Stimulated activated naive CD8-positive, alpha-beta T cell treated with anti-CD3 and anti-CD28 coated beads, Interleukin-15, Interleukin-2, amounts not matched to agents 100 ng/mL and 50 ng/mL, for 24 hours (primary cell): Measurements from ENCODE around the gene PACRGL.
A peak's percentile ranks its signal among the peaks of the same experiment; 100 is the strongest.
"Not testable (repeated sequence)": the region's sequence is repeated elsewhere in the genome, so short reads cannot be mapped to it uniquely, and the experiment has no call there.

Experiments
- H3K27ac Mint-ChIP-seq: one replicate; pipeline ENCODE4 v1.8.0; 2021; ENCODE audit warnings: mild to moderate bottlenecking, mixed read lengths
- H3K27me3 Mint-ChIP-seq: one replicate; pipeline ENCODE4 v1.8.0; 2021; ENCODE audit warnings: mixed read lengths
- H3K36me3 Mint-ChIP-seq: one replicate; pipeline ENCODE4 v1.8.0; 2021; ENCODE audit warnings: low read depth, mixed read lengths
- H3K4me1 Mint-ChIP-seq: one replicate; pipeline ENCODE4 v1.8.0; 2021; ENCODE audit warnings: low read depth, mixed read lengths
- H3K4me3 Mint-ChIP-seq: one replicate; pipeline ENCODE4 v1.8.0; 2021; ENCODE audit warnings: mild to moderate bottlenecking, mixed read lengths
- H3K9me3 Mint-ChIP-seq: one replicate; pipeline ENCODE4 v1.8.0; 2021; ENCODE audit warnings: mixed read lengths

The PACRGL gene

GRCh38 chr4:20684852-20685763 lies 15.2 kb upstream of the PACRGL start:
- Mint-ChIP-seq H3K36me3 (no peaks in the 10 kb centered on the region), H3K4me3 (no peak overlapping the region), H3K9me3 (no peaks in the 10 kb centered on the region), H3K27ac (no peak overlapping the region), H3K4me1 (no peaks in the 10 kb centered on the region), H3K27me3 (peaks cover 21% of the 10 kb centered on the region)

- Mint-ChIP-seq H3K36me3 (no peaks in the 10 kb centered on the region), H3K4me3 (no peak overlapping the region), H3K27ac (no peak overlapping the region), H3K9me3 (no peaks in the 10 kb centered on the region), H3K4me1 (no peaks in the 10 kb centered on the region), H3K27me3 (peaks cover 14% of the 10 kb centered on the region)
These were observed 12.4 kb upstream of the PACRGL start for GRCh38 chr4:20687864-20688263.

- H3K4me1 Mint-ChIP-seq, result peaks cover 18% of the 10 kb centered on the region
- no peaks in the 10 kb centered on the region for H3K36me3 Mint-ChIP-seq
- no peaks in the 10 kb centered on the region for H3K9me3 Mint-ChIP-seq
- H3K27ac Mint-ChIP-seq, result no peak overlapping the region
- peaks cover 17% of the 10 kb centered on the region for H3K27me3 Mint-ChIP-seq
- H3K4me3 Mint-ChIP-seq, result no peak overlapping the region
These were observed 3.4 kb upstream of the PACRGL start for GRCh38 chr4:20696815-20697214.

- H3K36me3 Mint-ChIP-seq, result no peaks in the 10 kb centered on the region
- no peak overlapping the region for H3K4me3 Mint-ChIP-seq
- no peaks in the 10 kb centered on the region for H3K9me3 Mint-ChIP-seq
- peaks cover 17% of the 10 kb centered on the region for H3K27me3 Mint-ChIP-seq
- peaks cover 32% of the 10 kb centered on the region for H3K4me1 Mint-ChIP-seq
- no peak overlapping the region for H3K27ac Mint-ChIP-seq
These were observed 1.9 kb upstream of the PACRGL start for GRCh38 chr4:20698382-20698781.

GRCh38 chr4:20698820-20699219 lies 1.4 kb upstream of the PACRGL start:
- Mint-ChIP-seq H3K4me1 (peaks cover 32% of the 10 kb centered on the region), H3K36me3 (no peaks in the 10 kb centered on the region), H3K27ac (no peak overlapping the region), H3K4me3 (peak overlapping the region; percentile 48), H3K27me3 (peaks cover 16% of the 10 kb centered on the region), H3K9me3 (no peaks in the 10 kb centered on the region)

- H3K4me1 Mint-ChIP-seq, result no peaks in the 10 kb centered on the region
- no peak overlapping the region for H3K27ac Mint-ChIP-seq
- peaks cover 5% of the 10 kb centered on the region for H3K9me3 Mint-ChIP-seq
- no peaks in the 10 kb centered on the region for H3K27me3 Mint-ChIP-seq
- no peak overlapping the region for H3K4me3 Mint-ChIP-seq
- peaks cover 40% of the 10 kb centered on the region for H3K36me3 Mint-ChIP-seq
These were observed 11.1 kb downstream of the PACRGL start for GRCh38 chr4:20711335-20711734.

GRCh38 chr4:20723019-20723418 lies 22.8 kb downstream of the PACRGL start:
- peaks cover 83% of the 10 kb centered on the region for H3K36me3 Mint-ChIP-seq
- H3K4me3 Mint-ChIP-seq, result no peak overlapping the region
- no peaks in the 10 kb centered on the region for H3K27me3 Mint-ChIP-seq
- H3K9me3 Mint-ChIP-seq, result peaks cover 14% of the 10 kb centered on the region
- H3K4me1 Mint-ChIP-seq, result no peaks in the 10 kb centered on the region
- H3K27ac Mint-ChIP-seq, result no peak overlapping the region

GRCh38 chr4:20723463-20723862 lies 23.2 kb downstream of the PACRGL start:
- H3K27ac Mint-ChIP-seq, result no peak overlapping the region
- H3K9me3 Mint-ChIP-seq, result peaks cover 14% of the 10 kb centered on the region
- H3K4me1 Mint-ChIP-seq, result no peaks in the 10 kb centered on the region
- no peaks in the 10 kb centered on the region for H3K27me3 Mint-ChIP-seq
- H3K4me3 Mint-ChIP-seq, result no peak overlapping the region
- peaks cover 78% of the 10 kb centered on the region for H3K36me3 Mint-ChIP-seq

GRCh38 chr4:20724915-20725314 lies 24.7 kb downstream of the PACRGL start:
- Mint-ChIP-seq H3K4me3 (no peak overlapping the region), H3K4me1 (no peaks in the 10 kb centered on the region), H3K27ac (no peak overlapping the region), H3K36me3 (peaks cover 75% of the 10 kb centered on the region), H3K9me3 (peaks cover 9% of the 10 kb centered on the region), H3K27me3 (no peaks in the 10 kb centered on the region)

- Mint-ChIP-seq H3K27ac (no peak overlapping the region), H3K27me3 (no peaks in the 10 kb centered on the region), H3K9me3 (peaks cover 36% of the 10 kb centered on the region), H3K4me3 (no peak overlapping the region), H3K36me3 (peaks cover 79% of the 10 kb centered on the region), H3K4me1 (no peaks in the 10 kb centered on the region)
These were observed 35.7 kb downstream of the PACRGL start for GRCh38 chr4:20735931-20736330.

- H3K4me3 Mint-ChIP-seq, H3K27ac Mint-ChIP-seq, H3K27me3 Mint-ChIP-seq, H3K4me1 Mint-ChIP-seq: not testable (repeated sequence)
- H3K36me3 Mint-ChIP-seq, result peaks cover 13% of the 10 kb centered on the region
- peaks cover 13% of the 10 kb centered on the region for H3K9me3 Mint-ChIP-seq
These were observed 45.7 kb downstream of the PACRGL start for GRCh38 chr4:20746000-20746399.

- no peaks in the 10 kb centered on the region for H3K4me1 Mint-ChIP-seq
- no peak overlapping the region for H3K27ac Mint-ChIP-seq
- peaks cover 18% of the 10 kb centered on the region for H3K36me3 Mint-ChIP-seq
- H3K4me3 Mint-ChIP-seq, result no peak overlapping the region
- H3K27me3 Mint-ChIP-seq, result no peaks in the 10 kb centered on the region
- no peaks in the 10 kb centered on the region for H3K9me3 Mint-ChIP-seq
These were observed 52.4 kb downstream of the PACRGL start for GRCh38 chr4:20752641-20753040.

- Mint-ChIP-seq H3K27me3 (no peaks in the 10 kb centered on the region), H3K36me3 (peaks cover 18% of the 10 kb centered on the region), H3K4me1 (no peaks in the 10 kb centered on the region), H3K27ac (no peak overlapping the region), H3K9me3 (no peaks in the 10 kb centered on the region), H3K4me3 (no peak overlapping the region)
These were observed 53.8 kb downstream of the PACRGL start for GRCh38 chr4:20754036-20754435.

- no peaks in the 10 kb centered on the region for H3K27me3 Mint-ChIP-seq
- no peaks in the 10 kb centered on the region for H3K9me3 Mint-ChIP-seq
- H3K4me1 Mint-ChIP-seq, result no peaks in the 10 kb centered on the region
- no peaks in the 10 kb centered on the region for H3K36me3 Mint-ChIP-seq
- H3K4me3 Mint-ChIP-seq, result no peak overlapping the region
- H3K27ac Mint-ChIP-seq, result no peak overlapping the region
These were observed 59.8 kb downstream of the PACRGL start for GRCh38 chr4:20760053-20760452.

- Mint-ChIP-seq H3K36me3 (no peaks in the 10 kb centered on the region), H3K4me3 (no peak overlapping the region), H3K4me1 (no peaks in the 10 kb centered on the region), H3K27me3 (no peaks in the 10 kb centered on the region), H3K9me3 (no peaks in the 10 kb centered on the region), H3K27ac (no peak overlapping the region)
These were observed 61.1 kb downstream of the PACRGL start for GRCh38 chr4:20761382-20761781.

GRCh38 chr4:20761826-20762225 lies 61.6 kb downstream of the PACRGL start:
- Mint-ChIP-seq H3K27ac (no peak overlapping the region), H3K4me1 (no peaks in the 10 kb centered on the region), H3K9me3 (no peaks in the 10 kb centered on the region), H3K36me3 (no peaks in the 10 kb centered on the region), H3K27me3 (no peaks in the 10 kb centered on the region), H3K4me3 (no peak overlapping the region)
